Endodermal cell (in vitro differentiated cells): ENCODE measurements around the gene ZNF678. TPM values are rescaled to one million over a fixed set of nuclear protein-coding genes. Genes with fewer than 3 reads are reported as not detected.
"Not testable (repeated sequence)": the region's sequence is repeated elsewhere in the genome, so short reads cannot be mapped to it uniquely, and the experiment has no call there.

ENCODE experiments used
- DNase-seq: peaks from one replicate; pipeline ENCODE4 v3.0.0-alpha.2; 2017
- H3K27ac ChIP-seq: 2 replicates; pipeline ENCODE4 v1.5.1; 2013; ENCODE audit warnings: mild to moderate bottlenecking, low read depth, low read length, moderate library complexity
- H3K27me3 ChIP-seq: 2 replicates; pipeline ENCODE4 v1.6.1; 2013; ENCODE audit warnings: mild to moderate bottlenecking, low read length, moderate library complexity; ENCODE audit not compliant: insufficient read depth, control insufficient read depth, poor library complexity, severe bottlenecking
- H3K36me3 ChIP-seq: 2 replicates; pipeline ENCODE4 v1.7.0; 2013; ENCODE audit warnings: mild to moderate bottlenecking, low read length, moderate library complexity; ENCODE audit not compliant: control insufficient read depth, insufficient read depth
- H3K4me1 ChIP-seq: one replicate; pipeline ENCODE4 v1.7.0; 2013; ENCODE audit warnings: low read length; ENCODE audit not compliant: control insufficient read depth, insufficient read depth
- H3K4me3 ChIP-seq: 2 replicates; pipeline ENCODE4 v1.5.1; 2013; ENCODE audit warnings: mild to moderate bottlenecking, low read length, moderate library complexity
- H3K9ac ChIP-seq: 2 replicates; pipeline ENCODE4 v1.6.1; 2013; ENCODE audit warnings: mild to moderate bottlenecking, low read length, moderate library complexity; ENCODE audit not compliant: poor library complexity, severe bottlenecking; ENCODE audit errors: extremely low read depth
- H3K9me3 ChIP-seq: 2 replicates; pipeline ENCODE4 v1.6.1; 2013; ENCODE audit warnings: mild to moderate bottlenecking, low read length, moderate library complexity; ENCODE audit not compliant: control insufficient read depth
- H3K27ac Mint-ChIP-seq: 2 replicates; pipeline ENCODE4 v1.8.0; 2020; ENCODE audit warnings: mixed read lengths
- H3K27me3 Mint-ChIP-seq: 2 replicates; pipeline ENCODE4 v1.8.0; 2021; ENCODE audit warnings: mild to moderate bottlenecking, mixed read lengths; ENCODE audit not compliant: insufficient read depth
- H3K36me3 Mint-ChIP-seq: 2 replicates; pipeline ENCODE4 v1.8.0; 2020; ENCODE audit warnings: low read depth, mixed read lengths
- H3K4me1 Mint-ChIP-seq: 2 replicates; pipeline ENCODE4 v1.8.0; 2020; ENCODE audit warnings: mixed read lengths
- H3K4me3 Mint-ChIP-seq: 2 replicates; pipeline ENCODE4 v1.8.0; 2020; ENCODE audit warnings: mild to moderate bottlenecking, moderate library complexity, mixed read lengths
- H3K9me3 Mint-ChIP-seq: 2 replicates; pipeline ENCODE4 v1.8.0; 2020; ENCODE audit warnings: mild to moderate bottlenecking, mixed read lengths
- WGBS, 2 experiments: methylation state at CpG; one replicate each; pipeline versions ENCODE4 v1.1.5 to v1.1.7; 2013; ENCODE audit warnings: missing lambda C conversion rate in 2 of 2, mixed read lengths in 1 of 2; ENCODE audit not compliant: insufficient coverage in 1 of 2, insufficient read length in 1 of 2; 5-methylcytosine and 5-hydroxymethylcytosine counted together
- total RNA-seq, 2 donors: library from RNA; stranded (reverse); fragmentation: NEBNext Ultra II Directional in 1 of 2; extraction: Animal tissue kit (Norgen Biotek cat#: 25700) in 1 of 2; gene quantifications; 2 replicates in 1 of 2; 3 replicates in 1 of 2; pipeline ENCODE4 v1.2.1, GENCODE V29; 2021
- TF ChIP-seq, protein P1 (sequence below): fragments of 200-600 bp; sonication (generic); conservative IDR thresholded peaks from 2 replicates; pipeline ENCODE4 v1.5.0; 2021; ENCODE audit warnings: antibody characterized with exemption, mild to moderate bottlenecking

Gene ZNF678
- total RNA-seq, 2 donors from 2014 or later: 23.1 to 24.3 TPM

GRCh38 chr1:227707846-227708245 is 144.5 kb downstream of the ZNF678 start:
- no peak overlapping the region for H3K4me3 Mint-ChIP-seq
- H3K27ac Mint-ChIP-seq: no peak overlapping the region
- no peak for DNase-seq
- H3K36me3 Mint-ChIP-seq: no peaks in the 10 kb centered on the region
- H3K9me3 Mint-ChIP-seq: peaks cover 78% of the 10 kb centered on the region
- H3K36me3 ChIP-seq: no peaks in the 10 kb centered on the region
- peaks cover 33% of the 10 kb centered on the region for H3K9me3 ChIP-seq
- TF ChIP-seq, protein P1, sequence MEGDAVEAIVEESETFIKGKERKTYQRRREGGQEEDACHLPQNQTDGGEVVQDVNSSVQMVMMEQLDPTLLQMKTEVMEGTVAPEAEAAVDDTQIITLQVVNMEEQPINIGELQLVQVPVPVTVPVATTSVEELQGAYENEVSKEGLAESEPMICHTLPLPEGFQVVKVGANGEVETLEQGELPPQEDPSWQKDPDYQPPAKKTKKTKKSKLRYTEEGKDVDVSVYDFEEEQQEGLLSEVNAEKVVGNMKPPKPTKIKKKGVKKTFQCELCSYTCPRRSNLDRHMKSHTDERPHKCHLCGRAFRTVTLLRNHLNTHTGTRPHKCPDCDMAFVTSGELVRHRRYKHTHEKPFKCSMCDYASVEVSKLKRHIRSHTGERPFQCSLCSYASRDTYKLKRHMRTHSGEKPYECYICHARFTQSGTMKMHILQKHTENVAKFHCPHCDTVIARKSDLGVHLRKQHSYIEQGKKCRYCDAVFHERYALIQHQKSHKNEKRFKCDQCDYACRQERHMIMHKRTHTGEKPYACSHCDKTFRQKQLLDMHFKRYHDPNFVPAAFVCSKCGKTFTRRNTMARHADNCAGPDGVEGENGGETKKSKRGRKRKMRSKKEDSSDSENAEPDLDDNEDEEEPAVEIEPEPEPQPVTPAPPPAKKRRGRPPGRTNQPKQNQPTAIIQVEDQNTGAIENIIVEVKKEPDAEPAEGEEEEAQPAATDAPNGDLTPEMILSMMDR: no peak
- no peak overlapping the region for H3K27ac ChIP-seq
- no peaks in the 10 kb centered on the region for H3K4me1 ChIP-seq
- no peaks in the 10 kb centered on the region for H3K27me3 ChIP-seq
- H3K4me1 Mint-ChIP-seq: no peaks in the 10 kb centered on the region
- 71 to 75% methylated on average over 1 of the region's 1 CpG for WGBS, 2 experiments
- no peak overlapping the region for H3K9ac ChIP-seq
- H3K4me3 ChIP-seq: no peak overlapping the region
- no peaks in the 10 kb centered on the region for H3K27me3 Mint-ChIP-seq

DNA sequence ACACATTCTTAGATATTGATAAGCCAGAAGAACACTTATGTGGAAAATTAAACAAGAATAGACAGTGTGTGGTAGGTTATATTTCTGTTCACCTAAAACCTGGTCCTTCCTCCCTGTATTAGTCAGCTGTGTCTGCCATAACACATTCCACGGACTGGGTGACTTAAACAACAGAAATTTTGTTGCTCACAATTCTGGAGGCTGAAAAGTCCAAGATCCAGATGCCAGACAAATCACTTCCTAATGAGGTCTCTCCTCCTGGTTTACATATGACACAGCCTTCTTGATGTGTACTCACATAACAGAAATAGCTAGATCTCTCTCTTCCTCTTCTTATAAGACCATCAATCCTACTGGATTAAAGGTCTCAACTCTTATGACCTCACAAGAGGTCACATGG is 146.1 kb downstream of the ZNF678 start:
- Histone ChIP-seq H3K27me3 (no peaks in the 10 kb centered on the region), H3K27ac (no peak overlapping the region), H3K9me3 (peaks cover 34% of the 10 kb centered on the region), H3K9ac (no peak overlapping the region), H3K36me3 (no peaks in the 10 kb centered on the region), H3K4me3 (no peak overlapping the region), H3K4me1 (no peaks in the 10 kb centered on the region)
- TF ChIP-seq, protein P1: no peak
- H3K4me1 Mint-ChIP-seq: no peaks in the 10 kb centered on the region
- H3K4me3 Mint-ChIP-seq: no peak overlapping the region
- H3K27ac Mint-ChIP-seq: no peak overlapping the region
- peaks cover 5% of the 10 kb centered on the region for H3K27me3 Mint-ChIP-seq
- H3K36me3 Mint-ChIP-seq: no peaks in the 10 kb centered on the region
- H3K9me3 Mint-ChIP-seq: peaks cover 75% of the 10 kb centered on the region
- WGBS, 2 experiments: 71 to 72% methylated on average over 1 of the region's 1 CpG
- no peak for DNase-seq

GRCh38 chr1:227710474-227710873 is 147.1 kb downstream of the ZNF678 start:
- not testable (repeated sequence) for H3K4me1 Mint-ChIP-seq, H3K9ac ChIP-seq, DNase-seq, H3K4me3 ChIP-seq, H3K36me3 ChIP-seq, H3K36me3 Mint-ChIP-seq, H3K27ac Mint-ChIP-seq, H3K27ac ChIP-seq, H3K4me1 ChIP-seq, H3K27me3 Mint-ChIP-seq, H3K27me3 ChIP-seq, H3K4me3 Mint-ChIP-seq
- H3K9me3 Mint-ChIP-seq: peaks cover 75% of the 10 kb centered on the region
- WGBS, 2 experiments: 94% methylated on average over 17 of the region's 24 CpGs; no CpG with 5 or more reads in 1 of the 2 experiments
- peaks cover 30% of the 10 kb centered on the region for H3K9me3 ChIP-seq

DNA sequence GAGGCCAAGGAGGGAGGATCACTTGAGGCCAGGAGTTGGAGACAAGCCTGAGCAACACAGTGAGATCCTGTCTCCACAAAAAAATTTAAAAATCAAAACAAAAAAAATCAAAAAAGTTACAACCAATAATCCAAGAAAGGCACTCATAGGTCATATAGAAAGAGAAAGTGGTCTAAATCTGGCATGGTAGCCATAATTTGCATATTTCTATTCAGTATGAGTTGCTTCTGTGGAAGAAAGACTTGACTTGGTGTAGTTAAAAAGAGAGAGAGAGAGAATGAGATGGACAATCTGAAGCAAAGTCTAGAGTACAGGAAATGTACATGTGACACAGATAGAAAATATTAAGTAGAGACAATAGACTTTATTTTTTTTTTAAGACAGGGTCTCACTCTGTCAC is 149.3 kb downstream of the ZNF678 start:
- Mint-ChIP-seq H3K4me1 (no peaks in the 10 kb centered on the region), H3K36me3 (no peaks in the 10 kb centered on the region), H3K27ac (no peak overlapping the region), H3K27me3 (peaks cover 5% of the 10 kb centered on the region), H3K4me3 (no peak overlapping the region), H3K9me3 (peaks cover 78% of the 10 kb centered on the region)
- Histone ChIP-seq H3K4me1 (no peaks in the 10 kb centered on the region), H3K9ac (no peak overlapping the region), H3K9me3 (peaks cover 22% of the 10 kb centered on the region), H3K27ac (no peak overlapping the region), H3K36me3 (no peaks in the 10 kb centered on the region), H3K4me3 (no peak overlapping the region), H3K27me3 (no peaks in the 10 kb centered on the region)
- TF ChIP-seq, protein P1: no peak
- no peak for DNase-seq
